MM.1S (cell line): ENCODE measurements around the gene NBPF4.
"Not testable (repeated sequence)": the region's sequence is repeated elsewhere in the genome, so short reads cannot be mapped to it uniquely, and the experiment has no call there.

Experiments
- EZH2 ChIP-seq: fragments of 300-600 bp; sonication (generic); optimal IDR thresholded peaks from 2 replicates; pipeline ENCODE3; 2017; ENCODE audit warnings: low read depth, mild to moderate bottlenecking, antibody characterized with exemption, low read length, mixed read lengths
- EZH2phosphoT487 ChIP-seq: fragments of 300-600 bp; sonication (generic); IDR thresholded peaks from 2 replicates; pipeline ENCODE4 v1.6.1; 2018; ENCODE audit warnings: antibody characterized with exemption, low read length
- TF ChIP-seq, protein P1 (sequence below): fragments of 300-600 bp; sonication (generic); IDR thresholded peaks from 2 replicates; pipeline ENCODE4 v1.5.1; 2016; ENCODE audit warnings: antibody characterized with exemption, low read length, mixed read lengths

- TF ChIP-seq, protein P1, sequence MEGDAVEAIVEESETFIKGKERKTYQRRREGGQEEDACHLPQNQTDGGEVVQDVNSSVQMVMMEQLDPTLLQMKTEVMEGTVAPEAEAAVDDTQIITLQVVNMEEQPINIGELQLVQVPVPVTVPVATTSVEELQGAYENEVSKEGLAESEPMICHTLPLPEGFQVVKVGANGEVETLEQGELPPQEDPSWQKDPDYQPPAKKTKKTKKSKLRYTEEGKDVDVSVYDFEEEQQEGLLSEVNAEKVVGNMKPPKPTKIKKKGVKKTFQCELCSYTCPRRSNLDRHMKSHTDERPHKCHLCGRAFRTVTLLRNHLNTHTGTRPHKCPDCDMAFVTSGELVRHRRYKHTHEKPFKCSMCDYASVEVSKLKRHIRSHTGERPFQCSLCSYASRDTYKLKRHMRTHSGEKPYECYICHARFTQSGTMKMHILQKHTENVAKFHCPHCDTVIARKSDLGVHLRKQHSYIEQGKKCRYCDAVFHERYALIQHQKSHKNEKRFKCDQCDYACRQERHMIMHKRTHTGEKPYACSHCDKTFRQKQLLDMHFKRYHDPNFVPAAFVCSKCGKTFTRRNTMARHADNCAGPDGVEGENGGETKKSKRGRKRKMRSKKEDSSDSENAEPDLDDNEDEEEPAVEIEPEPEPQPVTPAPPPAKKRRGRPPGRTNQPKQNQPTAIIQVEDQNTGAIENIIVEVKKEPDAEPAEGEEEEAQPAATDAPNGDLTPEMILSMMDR = not testable (repeated sequence)
- not testable (repeated sequence) for TF ChIP-seq EZH2phosphoT487, EZH2
Observed at GRCh38 chr1:108232183-108232582, 11.7 kb downstream of the NBPF4 start.
